Activated T-helper 17 cell treated with anti-CD3 and anti-CD28 coated beads, Interleukin-2, amount 50 U/mL, for 72 hours (primary cell): ENCODE data around the gene NFE2L3. TPM values are rescaled to one million over a fixed set of nuclear protein-coding genes. Genes with fewer than 3 reads are reported as not detected.
"Not testable (repeated sequence)": the region's sequence is repeated elsewhere in the genome, so short reads cannot be mapped to it uniquely, and the experiment has no call there.

Source experiments
- ATAC-seq: fragments of 150-1000 bp; cut with Tn5 transposase; replicated peaks from 2 replicates; pipeline ENCODE4 v1.10.0; 2021; ENCODE audit warnings: mild to moderate bottlenecking, moderate library complexity
- H3K27ac Mint-ChIP-seq: one replicate; pipeline ENCODE4 v1.8.0; 2022; ENCODE audit warnings: mixed read lengths
- H3K27me3 Mint-ChIP-seq: one replicate; pipeline ENCODE4 v1.8.0; 2022; ENCODE audit warnings: mixed read lengths
- H3K36me3 Mint-ChIP-seq: one replicate; pipeline ENCODE4 v1.8.0; 2022; ENCODE audit warnings: low read depth, mild to moderate bottlenecking, mixed read lengths
- H3K4me1 Mint-ChIP-seq: one replicate; pipeline ENCODE4 v1.8.0; 2022; ENCODE audit warnings: mixed read lengths
- H3K4me3 Mint-ChIP-seq: one replicate; pipeline ENCODE4 v1.8.0; 2022; ENCODE audit warnings: mild to moderate bottlenecking, mixed read lengths
- H3K9me3 Mint-ChIP-seq: one replicate; pipeline ENCODE4 v1.8.0; 2022; ENCODE audit warnings: mixed read lengths
- total RNA-seq, 2 donors: library from RNA; stranded (reverse); gene quantifications; one replicate each; pipeline ENCODE4 v1.2.3, GENCODE V29; 2022

NFE2L3 gene
- total RNA-seq, 2 donors from 2014 or later = 24.1 to 27.6 TPM

- peak; percentile 50 for ATAC-seq
- no peaks in the 10 kb centered on the region for H3K27me3 Mint-ChIP-seq
Measured at GRCh38 chr7:26153823-26154783, 2.1 kb downstream of the NFE2L3 start.

GRCh38 chr7:26155531-26156375 is 3.8 kb downstream of the NFE2L3 start:
- Mint-ChIP-seq H3K9me3 (peaks cover 3% of the 10 kb centered on the region), H3K4me3 (peak overlapping the region; percentile 95), H3K36me3 (peaks cover 46% of the 10 kb centered on the region), H3K4me1 (peaks cover 51% of the 10 kb centered on the region), H3K27ac (peak overlapping the region; percentile 95), H3K27me3 (no peaks in the 10 kb centered on the region)
- ATAC-seq = no peak

More at GRCh38 chr7:26153823-26154783, 2.1 kb downstream of the NFE2L3 start:
- Mint-ChIP-seq H3K9me3 (peaks cover 3% of the 10 kb centered on the region), H3K4me3 (peak overlapping the region; percentile 95), H3K36me3 (peaks cover 35% of the 10 kb centered on the region), H3K27ac (peak overlapping the region; percentile 95), H3K4me1 (peaks cover 44% of the 10 kb centered on the region)

- Mint-ChIP-seq H3K4me3 (peak overlapping the region; percentile 95), H3K4me1 (peaks cover 41% of the 10 kb centered on the region), H3K36me3 (peaks cover 54% of the 10 kb centered on the region), H3K27me3 (no peaks in the 10 kb centered on the region), H3K9me3 (peaks cover 3% of the 10 kb centered on the region), H3K27ac (peak overlapping the region; percentile 95)
- ATAC-seq = peak; percentile 49
Measured at GRCh38 chr7:26156451-26157420, 4.7 kb downstream of the NFE2L3 start.

GRCh38 chr7:26157520-26158105 is 5.6 kb downstream of the NFE2L3 start:
- no peak for ATAC-seq
- Mint-ChIP-seq H3K4me3 (peak overlapping the region; percentile 95), H3K36me3 (peaks cover 54% of the 10 kb centered on the region), H3K9me3 (peaks cover 3% of the 10 kb centered on the region), H3K27me3 (no peaks in the 10 kb centered on the region), H3K4me1 (peaks cover 39% of the 10 kb centered on the region), H3K27ac (peak overlapping the region; percentile 95)

GRCh38 chr7:26159243-26159642 is 7.2 kb downstream of the NFE2L3 start:
- peaks cover 3% of the 10 kb centered on the region for H3K9me3 Mint-ChIP-seq
- peak overlapping the region; percentile 95 for H3K4me3 Mint-ChIP-seq
- H3K27ac Mint-ChIP-seq = peak overlapping the region; percentile 95
- H3K27me3 Mint-ChIP-seq = no peaks in the 10 kb centered on the region
- no peak for ATAC-seq
- H3K36me3 Mint-ChIP-seq = peaks cover 40% of the 10 kb centered on the region
- peaks cover 38% of the 10 kb centered on the region for H3K4me1 Mint-ChIP-seq

GRCh38 chr7:26160896-26161295 is 8.9 kb downstream of the NFE2L3 start:
- ATAC-seq = no peak
- H3K4me3 Mint-ChIP-seq = no peak overlapping the region
- peaks cover 35% of the 10 kb centered on the region for H3K4me1 Mint-ChIP-seq
- H3K27ac Mint-ChIP-seq = no peak overlapping the region
- peaks cover 3% of the 10 kb centered on the region for H3K9me3 Mint-ChIP-seq
- peaks cover 28% of the 10 kb centered on the region for H3K36me3 Mint-ChIP-seq
- no peaks in the 10 kb centered on the region for H3K27me3 Mint-ChIP-seq

- H3K27me3 Mint-ChIP-seq = no peaks in the 10 kb centered on the region
- no peak for ATAC-seq
- peaks cover 38% of the 10 kb centered on the region for H3K36me3 Mint-ChIP-seq
- peaks cover 3% of the 10 kb centered on the region for H3K9me3 Mint-ChIP-seq
- H3K4me3 Mint-ChIP-seq = peak overlapping the region; percentile 2
- peaks cover 47% of the 10 kb centered on the region for H3K4me1 Mint-ChIP-seq
- H3K27ac Mint-ChIP-seq = no peak overlapping the region
Measured at GRCh38 chr7:26162431-26162830, 10.4 kb downstream of the NFE2L3 start.

GRCh38 chr7:26163804-26164203 is 11.8 kb downstream of the NFE2L3 start:
- peaks cover 32% of the 10 kb centered on the region for H3K36me3 Mint-ChIP-seq
- ATAC-seq, H3K27me3 Mint-ChIP-seq, H3K9me3 Mint-ChIP-seq, H3K27ac Mint-ChIP-seq: not testable (repeated sequence)
- peaks cover 36% of the 10 kb centered on the region for H3K4me1 Mint-ChIP-seq
- peak overlapping the region; percentile 11 for H3K4me3 Mint-ChIP-seq

GRCh38 chr7:26165950-26166683 is 14.1 kb downstream of the NFE2L3 start:
- H3K9me3 Mint-ChIP-seq = no peaks in the 10 kb centered on the region
- H3K4me1 Mint-ChIP-seq = peaks cover 24% of the 10 kb centered on the region
- no peaks in the 10 kb centered on the region for H3K27me3 Mint-ChIP-seq
- peak overlapping the region; percentile 85 for H3K27ac Mint-ChIP-seq
- H3K36me3 Mint-ChIP-seq = peaks cover 37% of the 10 kb centered on the region
- H3K4me3 Mint-ChIP-seq = peak overlapping the region; percentile 67
- peak; percentile 41 for ATAC-seq

- peaks cover 24% of the 10 kb centered on the region for H3K4me1 Mint-ChIP-seq
- peaks cover 40% of the 10 kb centered on the region for H3K36me3 Mint-ChIP-seq
- ATAC-seq = peak; percentile 94
- H3K4me3 Mint-ChIP-seq = peak overlapping the region; percentile 67
- H3K27me3 Mint-ChIP-seq = no peaks in the 10 kb centered on the region
- peak overlapping the region; percentile 85 for H3K27ac Mint-ChIP-seq
- H3K9me3 Mint-ChIP-seq = no peaks in the 10 kb centered on the region
Measured at GRCh38 chr7:26166684-26167266, 14.8 kb downstream of the NFE2L3 start.

- H3K4me1 Mint-ChIP-seq = peaks cover 24% of the 10 kb centered on the region
- H3K27ac Mint-ChIP-seq = peak overlapping the region; percentile 85
- H3K9me3 Mint-ChIP-seq = no peaks in the 10 kb centered on the region
- peak; percentile 82 for ATAC-seq
- H3K27me3 Mint-ChIP-seq = no peaks in the 10 kb centered on the region
- peak overlapping the region; percentile 67 for H3K4me3 Mint-ChIP-seq
- H3K36me3 Mint-ChIP-seq = peaks cover 46% of the 10 kb centered on the region
Measured at GRCh38 chr7:26167303-26167934, 15.4 kb downstream of the NFE2L3 start.

- Mint-ChIP-seq H3K4me3 (no peak overlapping the region), H3K4me1 (peaks cover 19% of the 10 kb centered on the region), H3K27me3 (no peaks in the 10 kb centered on the region), H3K9me3 (no peaks in the 10 kb centered on the region), H3K36me3 (peaks cover 57% of the 10 kb centered on the region), H3K27ac (no peak overlapping the region)
- no peak for ATAC-seq
Measured at GRCh38 chr7:26168458-26169023, 16.5 kb downstream of the NFE2L3 start.
